ENCODE data around the gene OR51I2. TPM values are rescaled to one million over a fixed set of nuclear protein-coding genes. Genes with fewer than 3 reads are reported as not detected.
A peak's percentile ranks its signal among the peaks of the same experiment; 100 is the strongest.

OR51I2 gene, protein sequence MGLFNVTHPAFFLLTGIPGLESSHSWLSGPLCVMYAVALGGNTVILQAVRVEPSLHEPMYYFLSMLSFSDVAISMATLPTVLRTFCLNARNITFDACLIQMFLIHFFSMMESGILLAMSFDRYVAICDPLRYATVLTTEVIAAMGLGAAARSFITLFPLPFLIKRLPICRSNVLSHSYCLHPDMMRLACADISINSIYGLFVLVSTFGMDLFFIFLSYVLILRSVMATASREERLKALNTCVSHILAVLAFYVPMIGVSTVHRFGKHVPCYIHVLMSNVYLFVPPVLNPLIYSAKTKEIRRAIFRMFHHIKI
- not detected in 2 replicates for total RNA-seq (2014; rRNA removed; shearing (Covaris generic))

DNA sequence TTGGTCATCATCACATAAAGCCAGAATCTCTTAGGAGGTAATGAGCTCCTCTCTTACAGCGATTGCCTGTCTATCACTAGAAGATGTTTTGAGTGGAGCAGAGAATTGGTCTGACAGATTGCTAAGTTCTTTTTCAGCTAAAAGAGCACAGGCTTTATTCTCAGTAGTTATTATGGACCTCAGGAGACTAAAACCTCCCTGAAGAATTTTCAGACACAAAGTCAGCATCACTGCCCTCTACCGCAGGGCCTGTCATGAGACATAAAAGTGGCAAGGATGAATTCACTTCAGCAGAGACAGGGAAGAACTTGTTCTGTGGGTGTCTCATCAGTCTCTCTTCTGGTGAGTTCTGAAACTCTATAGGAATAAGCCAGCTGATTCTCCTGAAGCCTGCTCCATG lies at the start of gene OR51I2:
OR51I2 (plus strand) TSS at position 301 of the 400 bp plus-strand sequence. CDS start 4,166 bp downstream, outside the sequence.
- no peak for DNase-seq (ENCODE audit: low spot score)

DNA sequence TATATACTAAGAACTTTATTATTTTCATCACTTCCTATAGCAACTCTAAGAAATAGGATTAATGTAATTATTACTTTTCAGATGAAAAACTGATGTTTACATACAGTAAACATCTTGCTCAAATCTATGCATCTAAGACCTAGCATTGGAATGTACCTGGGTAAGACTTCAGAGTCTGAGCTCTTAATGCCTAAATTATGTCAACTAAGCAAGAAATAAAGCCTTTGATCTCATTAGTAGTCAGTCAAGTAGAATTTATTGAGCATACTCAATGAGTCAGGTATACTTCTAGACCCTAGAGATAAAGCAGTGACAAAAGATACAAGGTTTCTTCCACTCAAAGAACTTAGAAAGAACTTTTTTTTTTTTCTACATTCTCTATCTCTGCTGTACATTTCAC lies 44.0 kb upstream of the OR51I2 start:
- no peak for DNase-seq (ENCODE audit: low spot score)

DNA sequence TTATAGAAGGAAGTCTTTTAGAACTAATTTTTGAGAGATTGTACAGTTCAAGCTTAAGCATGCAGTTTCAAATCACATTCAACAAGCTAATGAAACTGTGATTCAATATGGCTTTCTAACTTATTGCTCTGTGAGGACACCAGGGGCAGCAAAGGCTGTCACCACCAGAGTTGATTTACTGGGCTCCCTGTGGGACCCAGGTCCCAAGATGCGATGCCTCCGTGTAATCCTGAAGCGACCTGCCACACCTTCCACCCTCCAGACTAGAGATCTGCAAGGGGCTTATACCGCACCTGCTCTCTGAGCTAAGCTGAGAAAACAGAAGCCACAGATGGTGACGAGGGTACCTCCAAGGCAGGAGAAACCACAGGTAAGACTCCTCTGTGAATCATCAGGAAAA lies 28.1 kb upstream of the OR51I2 start:
- no peak for DNase-seq (ENCODE audit: low spot score)

DNA sequence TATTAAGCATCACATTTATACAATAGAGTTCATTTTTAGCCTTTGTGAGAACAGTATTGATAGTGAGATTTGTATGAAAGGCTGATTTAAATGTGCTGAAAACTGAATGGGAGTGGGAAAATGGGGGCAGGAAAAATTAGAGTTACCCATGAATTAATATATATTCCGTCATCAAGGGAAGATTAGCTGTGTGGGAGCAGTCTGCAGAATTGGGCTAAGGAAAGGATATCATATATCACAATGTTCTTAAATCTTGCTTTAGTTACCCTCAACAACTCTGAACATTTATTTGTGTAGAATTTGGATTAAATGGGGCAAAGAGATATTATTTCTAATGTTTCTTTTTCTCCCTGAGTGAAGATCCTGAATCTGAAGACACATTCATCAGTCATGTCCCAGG lies 27.3 kb upstream of the OR51I2 start, which contains the start of gene OR51Q1:
OR51Q1 (plus strand) TSS at position 301 of the 400 bp plus-strand sequence; CDS start at position 391, 90 bp downstream.
- no peak for DNase-seq (ENCODE audit: low spot score)

DNA sequence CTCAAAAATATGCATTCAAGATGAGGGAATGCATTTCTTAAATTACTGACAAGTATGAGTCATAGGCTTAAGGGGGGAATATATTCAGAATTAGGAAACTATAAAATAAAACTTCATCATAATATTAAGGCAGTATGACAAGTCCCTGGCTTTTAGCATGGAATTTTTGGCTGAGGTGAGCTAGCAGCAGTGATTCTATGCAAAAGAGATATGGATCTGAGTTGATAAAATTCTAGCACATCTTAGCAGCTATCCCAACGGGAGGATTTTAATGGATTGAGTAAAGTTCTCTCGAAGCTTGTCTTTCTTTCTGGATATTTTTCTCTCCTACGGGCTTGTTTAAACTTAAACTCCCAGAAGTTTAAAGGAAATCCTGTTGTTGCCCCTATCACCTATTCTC lies 26.0 kb upstream of the OR51I2 start:
- no peak for DNase-seq (ENCODE audit: low spot score)

DNA sequence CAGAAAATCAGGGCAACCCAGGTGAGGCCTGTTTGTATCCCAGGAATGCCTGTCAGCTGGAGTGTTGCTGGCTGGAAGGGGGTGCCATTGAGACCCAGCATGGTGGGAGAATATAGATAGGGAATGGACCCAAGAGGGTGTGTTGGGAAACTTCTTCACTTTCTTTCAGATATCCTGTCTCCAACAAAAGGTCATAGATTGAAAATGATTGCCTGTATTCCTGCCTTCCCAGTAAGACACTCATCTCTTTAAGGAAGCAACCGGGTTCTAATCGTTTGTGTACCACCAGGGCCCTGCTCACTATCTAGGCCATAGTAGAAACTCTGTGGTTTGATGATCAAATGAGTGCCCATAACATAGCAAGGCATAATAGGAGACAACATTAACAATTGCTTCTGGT lies 7.7 kb upstream of the OR51I2 start, which contains the start of gene OR51I1:
OR51I1 (minus strand) TSS at position 101 of the 400 bp plus-strand sequence; CDS start at position 101, 0 bp downstream.
- no peak for DNase-seq (ENCODE audit: low spot score)

DNA sequence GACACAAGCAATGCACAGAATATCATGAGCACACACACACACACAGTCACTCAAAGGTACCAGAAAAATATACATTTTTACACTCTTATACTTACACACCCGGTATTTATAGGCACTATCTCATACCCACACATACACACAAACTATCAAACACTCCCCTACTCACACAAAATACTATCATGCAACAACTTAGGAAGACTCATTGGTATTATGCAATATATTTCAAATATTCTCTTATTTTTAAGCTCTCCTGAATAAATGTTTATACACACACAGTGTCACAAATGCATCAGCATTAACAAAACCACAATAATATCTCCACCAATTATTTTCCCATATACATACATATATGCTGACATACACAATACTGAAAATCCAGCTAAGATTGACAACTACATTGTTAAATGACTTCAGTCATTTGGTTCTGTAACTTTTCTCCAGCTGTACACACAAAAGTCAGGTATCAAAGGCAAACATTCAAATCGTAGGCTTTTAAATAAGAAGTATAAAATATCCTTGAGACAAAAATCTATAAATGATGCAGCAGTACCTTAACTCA lies 5.2 kb upstream of the OR51I2 start:
- DNase-seq (ENCODE audit: low spot score) = no peak

DNA sequence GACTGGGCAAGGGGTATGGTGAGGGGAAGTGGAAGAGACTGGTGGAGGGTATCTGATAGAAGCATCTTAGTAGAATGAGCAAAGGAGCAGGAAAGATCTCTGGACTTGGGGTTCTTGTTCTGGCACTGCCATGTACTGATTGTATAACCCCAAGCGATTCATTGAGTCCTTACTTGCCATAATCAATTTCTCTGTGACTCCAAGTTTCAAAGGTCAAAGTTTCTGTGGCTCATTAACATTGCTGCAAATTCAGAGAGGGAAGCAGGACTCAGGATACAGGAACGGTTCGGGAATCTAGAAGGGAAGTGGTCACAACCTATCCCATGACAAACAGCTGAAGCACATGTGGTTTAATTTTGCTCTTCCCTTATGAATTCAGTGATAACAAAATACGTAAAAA lies 309 bp downstream of the OR51I2 start:
- no peak for DNase-seq (ENCODE audit: low spot score)

DNA sequence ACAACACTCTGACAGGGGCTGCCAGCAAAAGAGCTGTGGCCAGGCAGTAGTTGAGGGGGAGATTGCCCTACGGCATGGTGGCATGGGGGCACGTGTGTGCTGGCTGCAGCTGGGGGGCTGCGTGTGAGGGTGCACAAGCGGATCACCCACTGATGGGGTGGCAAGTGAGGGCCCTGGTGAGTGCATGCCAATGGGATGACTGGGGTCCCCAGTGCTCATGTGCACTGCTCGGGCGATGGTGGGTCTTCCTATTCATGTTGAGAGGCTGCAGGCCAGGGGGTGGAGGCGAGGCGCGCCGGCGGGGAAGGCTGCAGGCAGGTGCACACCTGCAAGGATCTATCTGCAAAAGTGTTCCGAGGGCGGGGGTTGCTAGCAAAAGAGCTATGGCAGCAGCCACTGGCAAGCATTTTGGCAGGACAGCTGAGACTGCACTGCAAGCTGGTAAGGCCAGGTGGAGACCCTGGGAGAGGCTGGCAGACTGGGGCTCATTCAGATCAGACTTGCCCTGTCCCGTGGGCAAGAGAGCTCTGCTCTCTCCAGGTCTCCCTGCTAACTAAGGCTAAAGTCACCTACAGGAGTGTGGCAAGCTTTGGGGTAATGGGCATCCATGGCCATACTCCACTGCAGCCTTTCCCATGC lies 12.0 kb downstream of the OR51I2 start:
- no peak for DNase-seq (ENCODE audit: low spot score)

DNA sequence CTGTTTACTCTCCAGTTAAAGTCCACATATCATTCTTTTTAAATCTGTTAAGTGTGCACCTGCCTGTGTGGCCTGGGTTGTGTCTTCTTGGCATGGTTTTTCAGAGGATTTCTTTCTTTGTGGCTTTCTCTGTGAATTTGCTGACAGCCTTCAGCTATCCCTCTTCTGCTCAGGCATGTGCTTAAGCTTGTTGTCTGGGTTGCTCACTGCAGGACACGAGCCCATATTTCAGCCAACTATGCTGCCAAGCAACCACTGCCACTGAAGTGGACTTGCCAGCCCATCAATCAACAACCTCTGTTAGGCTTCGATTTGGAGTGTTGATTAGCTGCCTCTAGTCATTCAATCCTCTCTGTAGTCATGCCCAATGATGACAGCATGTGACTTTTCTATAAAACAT lies 18.4 kb downstream of the OR51I2 start:
- DNase-seq (ENCODE audit: low spot score) = no peak

DNA sequence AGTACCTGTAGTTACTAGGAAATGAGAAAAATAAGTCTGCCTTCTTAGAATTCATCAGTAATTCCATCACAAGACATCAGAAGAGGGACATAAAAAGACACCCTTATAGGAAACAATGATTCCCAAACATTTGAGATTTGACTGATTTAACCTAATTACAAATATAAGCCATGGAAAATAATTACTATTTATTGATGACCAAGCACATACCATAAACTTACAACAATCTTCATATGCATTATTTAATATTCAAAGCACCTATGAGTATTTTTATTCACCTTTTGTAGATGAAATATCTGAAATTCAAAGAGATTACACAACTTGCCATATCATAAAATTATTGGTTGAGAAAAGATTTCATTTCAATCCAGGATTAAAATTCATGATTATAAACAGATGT lies 24.8 kb downstream of the OR51I2 start:
- DNase-seq (ENCODE audit: low spot score) = no peak

DNA sequence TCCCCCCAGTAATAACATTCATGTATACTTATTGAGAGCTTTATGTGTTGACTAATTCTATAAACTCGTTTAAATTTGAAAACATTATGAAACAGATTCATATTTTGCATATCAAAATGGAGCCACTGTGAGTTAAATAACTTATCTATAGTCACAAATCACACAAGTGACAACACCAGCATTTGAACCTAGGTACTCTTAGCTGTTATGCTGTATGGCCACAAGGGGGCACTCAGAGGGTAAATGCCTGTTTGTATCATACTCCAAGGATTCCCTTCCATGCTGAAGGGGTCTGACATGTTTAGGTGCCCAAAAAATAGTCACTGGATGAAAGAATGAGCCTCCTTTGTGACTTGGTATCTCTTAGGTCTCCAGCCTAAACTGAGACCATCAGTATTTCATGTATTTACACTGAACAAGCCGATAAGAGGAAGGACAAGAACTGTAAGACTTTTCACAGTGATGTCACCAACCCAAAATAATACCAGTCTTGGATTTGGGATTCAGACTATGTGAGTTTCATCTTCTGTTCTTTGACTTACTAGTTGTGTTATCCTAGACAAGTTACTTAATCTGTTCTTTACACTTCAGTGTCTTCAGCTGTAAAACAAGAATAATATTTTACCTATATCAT lies 27.2 kb downstream of the OR51I2 start:
- DNase-seq (ENCODE audit: low spot score) = peak; percentile 71

DNA sequence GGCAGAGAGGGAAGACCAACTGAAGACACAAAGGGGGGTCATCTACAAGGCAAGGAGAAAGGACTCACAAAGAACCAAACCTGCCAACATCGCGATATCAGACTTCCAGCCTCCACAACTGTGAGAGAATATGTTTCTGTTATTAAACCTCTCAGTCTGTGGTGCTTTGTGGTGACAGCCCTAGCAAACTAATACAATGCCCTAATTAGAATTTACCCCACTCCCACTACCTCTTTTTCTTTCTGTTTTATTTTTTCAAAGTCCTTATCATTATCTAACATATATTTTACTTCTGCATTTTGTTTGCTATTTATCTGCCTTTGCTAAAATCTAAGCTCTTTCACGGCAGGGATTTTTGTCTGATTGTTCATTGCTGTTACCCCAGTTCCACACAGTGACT lies 36.9 kb downstream of the OR51I2 start:
- DNase-seq (ENCODE audit: low spot score) = no peak

DNA sequence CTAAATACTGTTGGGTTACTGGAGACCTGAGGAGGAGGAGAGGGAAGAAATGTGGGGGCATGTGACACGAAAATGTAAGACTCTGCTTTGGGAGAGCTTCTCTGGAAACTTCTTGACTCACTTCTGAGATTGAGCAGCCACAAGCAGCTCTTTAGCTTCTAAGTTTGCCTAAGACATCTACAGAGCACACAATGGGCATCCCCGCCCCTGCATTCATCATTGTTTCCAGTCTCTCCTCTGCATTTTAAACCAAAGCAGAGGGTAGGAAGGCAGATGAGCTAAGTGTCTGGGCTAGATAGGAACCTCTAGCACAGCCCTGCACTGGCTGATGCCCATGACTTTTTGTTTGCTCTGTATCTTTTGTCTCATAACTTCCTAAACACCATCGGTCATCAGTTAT lies 37.3 kb downstream of the OR51I2 start:
- DNase-seq (ENCODE audit: low spot score) = no peak

DNA sequence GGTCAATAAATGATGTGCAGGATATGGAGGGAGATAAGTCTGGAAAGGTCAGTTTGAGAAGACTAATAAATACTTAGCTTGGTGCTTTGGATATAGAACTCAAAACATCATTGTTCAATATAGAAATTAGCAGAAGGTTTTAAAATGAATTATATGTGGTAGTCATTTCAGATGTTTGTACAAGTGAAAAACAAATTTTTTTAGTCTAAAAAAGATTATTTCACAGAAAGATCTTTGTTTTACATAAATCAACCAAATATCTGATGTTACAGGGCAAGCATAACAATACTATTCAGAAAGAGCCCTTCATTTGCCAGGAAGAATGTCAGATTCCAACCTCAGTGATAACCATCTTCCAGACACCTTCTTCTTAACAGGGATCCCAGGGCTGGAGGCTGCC lies 39.3 kb downstream of the OR51I2 start, which contains the start of gene OR52D1:
OR52D1 (plus strand) TSS at position 301 of the 400 bp plus-strand sequence; CDS start at position 323, 22 bp downstream.
- no peak for DNase-seq (ENCODE audit: low spot score)

DNA sequence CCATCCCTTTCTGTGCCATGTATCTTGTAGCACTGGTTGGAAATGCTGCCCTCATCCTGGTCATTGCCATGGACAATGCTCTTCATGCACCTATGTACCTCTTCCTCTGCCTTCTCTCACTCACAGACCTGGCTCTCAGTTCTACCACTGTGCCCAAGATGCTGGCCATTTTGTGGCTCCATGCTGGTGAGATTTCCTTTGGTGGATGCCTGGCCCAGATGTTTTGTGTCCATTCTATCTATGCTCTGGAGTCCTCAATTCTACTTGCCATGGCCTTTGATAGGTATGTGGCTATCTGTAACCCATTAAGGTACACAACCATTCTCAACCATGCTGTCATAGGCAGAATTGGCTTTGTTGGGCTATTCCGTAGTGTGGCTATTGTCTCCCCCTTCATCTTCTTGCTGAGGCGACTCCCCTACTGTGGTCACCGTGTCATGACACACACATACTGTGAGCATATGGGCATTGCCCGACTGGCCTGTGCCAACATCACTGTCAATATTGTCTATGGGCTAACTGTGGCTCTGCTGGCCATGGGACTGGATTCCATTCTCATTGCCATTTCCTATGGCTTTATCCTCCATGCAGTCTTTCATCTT lies 39.8 kb downstream of the OR51I2 start:
- no peak for DNase-seq (ENCODE audit: low spot score)

DNA sequence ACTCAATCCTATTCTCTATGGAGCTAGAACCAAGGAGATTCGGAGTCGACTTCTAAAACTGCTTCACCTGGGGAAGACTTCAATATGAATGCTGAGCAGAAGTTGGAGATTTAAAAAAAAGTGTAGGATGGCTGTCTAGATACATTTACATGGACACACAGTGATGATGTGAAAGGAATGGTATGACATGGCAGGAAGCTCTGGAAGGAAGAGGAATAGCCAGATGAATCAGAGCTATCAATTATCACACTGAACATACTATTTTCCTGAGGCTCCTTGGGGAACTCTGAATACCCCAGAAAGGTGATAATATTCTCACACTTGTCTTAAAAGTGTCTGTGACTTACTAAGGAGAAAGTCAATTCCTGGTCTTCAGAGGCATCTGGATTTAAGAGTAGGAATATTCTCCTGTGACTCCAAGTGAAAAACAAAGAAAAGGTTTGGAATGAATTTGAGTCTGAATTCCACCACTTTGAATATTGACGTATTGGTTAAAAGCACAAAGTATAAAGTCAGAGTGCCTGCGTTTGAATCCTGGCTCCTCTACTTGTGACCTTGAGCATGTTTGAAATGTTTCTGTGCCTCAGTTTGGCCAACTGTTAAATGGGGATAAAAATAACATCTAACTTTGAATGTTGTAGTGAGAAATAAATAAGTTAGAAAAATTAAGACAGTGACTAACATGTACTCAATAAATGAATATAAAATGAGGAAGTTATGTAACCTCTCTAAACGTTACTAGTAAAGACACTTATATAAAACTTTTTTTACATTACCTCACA lies 40.6 kb downstream of the OR51I2 start:
- DNase-seq (ENCODE audit: low spot score) = no peak

DNA sequence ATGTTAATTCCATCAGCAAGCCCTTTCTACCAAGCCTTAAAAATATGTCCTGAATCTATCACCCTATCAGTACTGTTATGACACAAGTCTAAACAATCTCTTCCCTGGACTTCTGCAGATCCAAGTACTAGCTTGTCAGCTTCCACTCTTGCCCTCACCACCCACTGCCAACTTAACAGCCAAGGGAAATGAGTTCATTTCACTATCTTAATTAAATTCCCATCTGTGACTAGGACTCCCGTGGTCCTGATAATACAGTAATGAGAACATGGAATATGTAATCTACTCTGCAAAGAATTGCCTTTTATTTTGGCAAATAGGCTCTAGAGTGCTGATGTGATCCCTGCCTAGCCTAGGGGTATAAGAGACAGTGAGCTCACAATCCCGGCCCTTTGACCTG lies 50.5 kb downstream of the OR51I2 start:
- DNase-seq (ENCODE audit: low spot score) = no peak

DNA sequence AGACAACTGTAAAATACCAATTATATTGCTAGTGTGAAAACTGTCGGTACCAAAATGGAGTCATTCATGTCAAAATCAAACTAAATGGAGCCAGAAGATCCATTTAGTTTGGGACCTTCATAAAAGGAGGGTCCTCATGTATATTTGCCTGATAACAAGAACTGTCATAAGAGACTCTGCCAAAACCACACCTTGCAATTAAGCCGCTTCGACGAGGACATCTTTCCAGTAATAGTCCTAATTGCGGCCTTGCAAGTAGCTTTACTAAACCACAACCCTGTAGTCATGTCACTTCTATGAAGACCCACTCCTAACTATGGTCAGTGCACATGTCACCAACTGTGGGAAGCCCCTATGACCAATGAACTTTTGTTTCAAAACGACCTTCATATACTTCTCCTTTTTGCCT lies 51.3 kb downstream of the OR51I2 start:
- no peak for DNase-seq (ENCODE audit: low spot score)

DNA sequence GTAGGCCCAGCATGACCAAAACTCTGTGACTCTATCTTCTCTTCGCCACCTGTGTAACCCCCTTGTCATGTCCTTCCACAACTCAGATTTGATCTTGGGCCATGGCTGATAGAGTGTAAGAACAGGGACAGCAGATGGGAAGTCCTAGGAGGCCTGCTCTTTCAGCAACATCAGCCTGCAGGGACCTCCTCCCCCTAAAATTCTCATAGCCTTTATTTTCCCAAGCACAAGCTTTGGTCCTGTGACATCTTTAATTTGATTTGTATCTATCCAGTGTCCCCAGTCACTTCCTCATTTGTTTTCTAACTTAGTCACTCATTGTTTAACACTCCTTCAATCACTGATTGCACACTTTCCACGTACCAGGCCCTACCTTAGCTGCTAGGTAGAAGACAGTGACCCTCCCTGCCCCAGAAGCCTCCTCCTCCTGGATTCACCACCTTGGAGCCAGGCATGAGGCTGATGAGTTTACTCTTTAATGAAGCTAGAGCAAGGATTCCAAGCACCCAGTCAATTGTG lies 55.3 kb downstream of the OR51I2 start:
- DNase-seq (ENCODE audit: low spot score) = no peak
